Loucy (cell line): Measurements from ENCODE around the gene SLC30A2.

ENCODE experiments used
- H2AFZ ChIP-seq: fragments of 200-600 bp; sonication (generic); 2 replicates; pipeline ENCODE4 v1.6.0; 2016; ENCODE audit warnings: antibody characterized with exemption, mild to moderate bottlenecking, low read length, moderate library complexity
- H3F3A ChIP-seq: fragments of 200-600 bp; 2 replicates; pipeline ENCODE4 v1.6.0; 2016; ENCODE audit warnings: antibody characterized with exemption, low read depth, mild to moderate bottlenecking
- H3K27me3 ChIP-seq: fragments of 200-600 bp; sonication (generic); 2 replicates; pipeline ENCODE4 v1.6.1; 2014; ENCODE audit warnings: low read length, mild to moderate bottlenecking; ENCODE audit not compliant: insufficient read depth, poor library complexity, severe bottlenecking
- H3K36me3 ChIP-seq: fragments of 200-600 bp; sonication (generic); 2 replicates; pipeline ENCODE4 v1.6.1; 2016; ENCODE audit warnings: low read length; ENCODE audit not compliant: insufficient read depth
- H3K4me1 ChIP-seq: fragments of 200-600 bp; sonication (generic); 2 replicates; pipeline ENCODE4 v1.5.1; 2014; ENCODE audit warnings: low read length, mild to moderate bottlenecking; ENCODE audit not compliant: insufficient read depth, poor library complexity, severe bottlenecking
- H3K4me2 ChIP-seq: fragments of 200-600 bp; sonication (generic); 2 replicates; pipeline ENCODE4 v1.6.0; 2014; ENCODE audit warnings: antibody characterized with exemption, low read length, low read depth, mild to moderate bottlenecking; ENCODE audit not compliant: poor library complexity, severe bottlenecking
- H3K4me3 ChIP-seq: fragments of 200-600 bp; sonication (generic); 2 replicates; pipeline ENCODE4 v1.5.1; 2014; ENCODE audit warnings: low read length, mild to moderate bottlenecking, mixed read lengths; ENCODE audit not compliant: poor library complexity, severe bottlenecking
- H3K79me2 ChIP-seq: fragments of 200-600 bp; sonication (generic); 2 replicates; pipeline ENCODE4 v1.6.1; 2014; ENCODE audit warnings: low read length; ENCODE audit not compliant: insufficient read depth
- H3K9ac ChIP-seq: fragments of 200-600 bp; sonication (generic); 2 replicates; pipeline ENCODE4 v1.6.0; 2014; ENCODE audit warnings: mild to moderate bottlenecking, low read depth, low read length, moderate library complexity; ENCODE audit not compliant: poor library complexity, severe bottlenecking
- H3K9me2 ChIP-seq: fragments of 200-600 bp; sonication (generic); replicated peaks from 2 replicates; pipeline ENCODE4 v1.6.1; 2016; ENCODE audit warnings: low read depth, low read length, mixed read lengths
- H3K9me3 ChIP-seq: fragments of 200-600 bp; sonication (generic); 2 replicates; pipeline ENCODE4 v1.6.1; 2014; ENCODE audit warnings: mild to moderate bottlenecking, antibody characterized with exemption, low read length, low read depth; ENCODE audit not compliant: insufficient read depth
- H4K20me1 ChIP-seq: fragments of 200-600 bp; sonication (generic); 2 replicates; pipeline ENCODE4 v1.6.0; 2014; ENCODE audit warnings: antibody characterized with exemption, low read length, mild to moderate bottlenecking; ENCODE audit not compliant: insufficient read depth, poor library complexity, severe bottlenecking
- CTCF ChIP-seq: fragments of 200-600 bp; sonication (generic); conservative IDR thresholded peaks from 2 replicates; pipeline ENCODE4 v1.5.1; 2014; ENCODE audit warnings: mild to moderate bottlenecking, antibody characterized with exemption, low read length
- EZH2phosphoT487 ChIP-seq: fragments of 200-600 bp; IDR thresholded peaks from 2 replicates; pipeline ENCODE4 v1.6.1; 2018; ENCODE audit warnings: antibody characterized with exemption, mild to moderate bottlenecking, moderate library complexity, borderline replicate concordance

The SLC30A2 gene

GRCh38 chr1:26079178-26079563, 33.3 kb upstream of the SLC30A2 start:
- no peaks in the 10 kb centered on the region for H3F3A ChIP-seq
- H3K36me3 ChIP-seq = no peaks in the 10 kb centered on the region
- H3K4me3 ChIP-seq = no peak overlapping the region
- H2AFZ ChIP-seq = no peak overlapping the region
- peaks cover 4% of the 10 kb centered on the region for H3K4me1 ChIP-seq
- H4K20me1 ChIP-seq = no peaks in the 10 kb centered on the region
- H3K9me3 ChIP-seq = no peaks in the 10 kb centered on the region
- no peaks in the 10 kb centered on the region for H3K79me2 ChIP-seq
- H3K9me2 ChIP-seq = no peaks in the 10 kb centered on the region
- H3K4me2 ChIP-seq = no peak overlapping the region
- TF ChIP-seq EZH2phosphoT487 = no peak
- no peak for TF ChIP-seq CTCF
- no peaks in the 10 kb centered on the region for H3K27me3 ChIP-seq
- no peak overlapping the region for H3K9ac ChIP-seq

- Histone ChIP-seq H3K9me3 (no peaks in the 10 kb centered on the region), H3K4me1 (peaks cover 4% of the 10 kb centered on the region), H3K27me3 (no peaks in the 10 kb centered on the region), H3K4me2 (no peak overlapping the region), H4K20me1 (no peaks in the 10 kb centered on the region), H3K9me2 (no peaks in the 10 kb centered on the region), H3K79me2 (no peaks in the 10 kb centered on the region), H2AFZ (no peak overlapping the region), H3K9ac (no peak overlapping the region), H3K4me3 (no peak overlapping the region), H3K36me3 (no peaks in the 10 kb centered on the region), H3F3A (no peaks in the 10 kb centered on the region)
- TF ChIP-seq CTCF (no peak), EZH2phosphoT487 (no peak)
Observed at GRCh38 chr1:26078286-26079177, 32.6 kb upstream of the SLC30A2 start.

GRCh38 chr1:26077524-26077923, 31.6 kb upstream of the SLC30A2 start:
- Histone ChIP-seq H3F3A (no peaks in the 10 kb centered on the region), H4K20me1 (no peaks in the 10 kb centered on the region), H3K9me3 (no peaks in the 10 kb centered on the region), H3K27me3 (no peaks in the 10 kb centered on the region), H3K79me2 (no peaks in the 10 kb centered on the region), H2AFZ (no peak overlapping the region), H3K4me3 (no peak overlapping the region), H3K4me1 (peaks cover 10% of the 10 kb centered on the region), H3K4me2 (no peak overlapping the region), H3K9me2 (no peaks in the 10 kb centered on the region), H3K9ac (no peak overlapping the region), H3K36me3 (no peaks in the 10 kb centered on the region)
- TF ChIP-seq EZH2phosphoT487 (no peak), CTCF (no peak)
